BE2C (cell line): Measurements from ENCODE around the gene SPTBN1.

ENCODE experiments used
- DNase-seq: peaks from one replicate; pipeline ENCODE4 v3.0.0-alpha.2; 2020
- H3K27me3 ChIP-seq: fragments of 250-450 bp; sonication (Bioruptor Pico); 2 replicates; pipeline ENCODE4 v1.5.1; 2020; ENCODE audit warnings: mild to moderate bottlenecking
- H3K36me3 ChIP-seq: fragments of 250-450 bp; sonication (Bioruptor Pico); 2 replicates; pipeline ENCODE4 v1.5.1; 2020; ENCODE audit warnings: mild to moderate bottlenecking
- H3K4me1 ChIP-seq: fragments of 250-450 bp; sonication (Bioruptor Pico); 2 replicates; pipeline ENCODE4 v1.5.1; 2020
- H3K4me3 ChIP-seq: 2 replicates; pipeline ENCODE4 v1.5.1; 2011; ENCODE audit warnings: low read depth, low read length
- H3K9me3 ChIP-seq: fragments of 250-450 bp; sonication (Bioruptor Pico); 2 replicates; pipeline ENCODE4 v1.5.1; 2020
- TF ChIP-seq, protein P1 (sequence below): IDR thresholded peaks from 2 replicates; pipeline ENCODE4 v1.5.1; 2012; ENCODE audit warnings: mild to moderate bottlenecking, low read depth, low read length

SPTBN1 gene

DNA sequence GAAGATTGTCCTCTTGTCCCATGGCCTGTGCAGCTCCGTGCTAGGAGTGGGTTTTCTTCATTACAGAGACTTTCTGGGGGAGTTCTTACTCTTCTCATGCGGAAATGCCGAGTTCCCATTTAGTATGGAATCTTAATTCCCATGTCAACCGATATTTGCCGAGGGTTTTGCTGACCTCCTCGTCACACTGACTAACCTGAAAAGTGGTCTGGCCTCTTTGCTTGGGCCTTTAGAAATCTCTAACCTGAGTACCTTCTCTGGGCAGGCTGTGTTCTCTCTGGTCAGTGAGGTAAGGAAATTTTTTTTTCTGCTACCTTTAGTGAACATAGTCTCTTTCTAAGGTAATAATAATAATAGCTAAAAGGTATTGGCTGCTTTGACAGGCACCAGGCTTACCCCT, 256.4 kb downstream of the SPTBN1 start:
- TF ChIP-seq, protein P1, sequence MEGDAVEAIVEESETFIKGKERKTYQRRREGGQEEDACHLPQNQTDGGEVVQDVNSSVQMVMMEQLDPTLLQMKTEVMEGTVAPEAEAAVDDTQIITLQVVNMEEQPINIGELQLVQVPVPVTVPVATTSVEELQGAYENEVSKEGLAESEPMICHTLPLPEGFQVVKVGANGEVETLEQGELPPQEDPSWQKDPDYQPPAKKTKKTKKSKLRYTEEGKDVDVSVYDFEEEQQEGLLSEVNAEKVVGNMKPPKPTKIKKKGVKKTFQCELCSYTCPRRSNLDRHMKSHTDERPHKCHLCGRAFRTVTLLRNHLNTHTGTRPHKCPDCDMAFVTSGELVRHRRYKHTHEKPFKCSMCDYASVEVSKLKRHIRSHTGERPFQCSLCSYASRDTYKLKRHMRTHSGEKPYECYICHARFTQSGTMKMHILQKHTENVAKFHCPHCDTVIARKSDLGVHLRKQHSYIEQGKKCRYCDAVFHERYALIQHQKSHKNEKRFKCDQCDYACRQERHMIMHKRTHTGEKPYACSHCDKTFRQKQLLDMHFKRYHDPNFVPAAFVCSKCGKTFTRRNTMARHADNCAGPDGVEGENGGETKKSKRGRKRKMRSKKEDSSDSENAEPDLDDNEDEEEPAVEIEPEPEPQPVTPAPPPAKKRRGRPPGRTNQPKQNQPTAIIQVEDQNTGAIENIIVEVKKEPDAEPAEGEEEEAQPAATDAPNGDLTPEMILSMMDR = no peak
- Histone ChIP-seq H3K9me3 (no peaks in the 10 kb centered on the region), H3K27me3 (no peaks in the 10 kb centered on the region), H3K36me3 (no peaks in the 10 kb centered on the region), H3K4me1 (peaks cover 2% of the 10 kb centered on the region; the same call in 1 of the 2 replicates), H3K4me3 (no peak overlapping the region)
- no peak for DNase-seq

DNA sequence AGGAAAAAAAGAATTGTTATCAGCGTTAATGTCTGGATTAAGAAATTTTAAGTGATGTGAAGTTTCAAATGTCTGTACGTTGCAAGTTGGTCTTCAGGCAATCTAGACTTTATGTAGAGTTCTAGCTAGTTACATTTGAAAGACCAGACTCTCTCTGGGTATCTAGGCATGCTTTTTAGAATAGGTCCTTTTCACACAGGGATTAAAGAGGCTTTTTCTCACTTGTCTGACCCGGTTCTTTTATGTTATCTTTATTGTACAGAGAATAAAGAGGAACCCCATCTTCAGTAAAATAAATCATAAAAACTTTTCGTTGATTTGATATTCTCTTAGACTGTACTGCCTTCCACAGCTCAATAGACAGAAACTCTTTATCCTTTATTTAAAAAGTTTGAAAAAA, 258.9 kb downstream of the SPTBN1 start:
- H3K4me3 ChIP-seq = no peak overlapping the region
- no peaks in the 10 kb centered on the region for H3K4me1 ChIP-seq
- no peak for DNase-seq
- H3K27me3 ChIP-seq = no peaks in the 10 kb centered on the region
- no peaks in the 10 kb centered on the region for H3K36me3 ChIP-seq
- H3K9me3 ChIP-seq = no peaks in the 10 kb centered on the region
- TF ChIP-seq, protein P1 = no peak

DNA sequence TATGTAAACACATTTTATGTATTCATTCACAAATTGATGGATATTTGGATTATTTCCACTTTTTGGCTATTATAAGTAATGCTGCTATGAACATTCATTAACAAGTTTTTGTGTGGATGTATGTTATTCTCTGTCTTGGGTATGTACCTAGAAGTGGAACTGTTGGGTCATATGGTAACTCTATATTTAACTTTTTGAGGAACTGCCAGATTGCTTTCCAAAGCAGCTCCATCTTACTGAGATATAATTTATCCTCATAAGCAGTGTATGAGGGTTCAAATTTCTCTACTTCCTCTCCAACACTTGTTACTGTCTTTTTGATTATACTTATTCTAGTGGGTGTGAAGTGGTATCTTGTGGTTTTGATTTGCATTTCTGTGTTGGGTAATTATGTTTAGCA, 260.2 kb downstream of the SPTBN1 start:
- Histone ChIP-seq H3K9me3 (no peaks in the 10 kb centered on the region), H3K4me3 (no peak overlapping the region), H3K36me3 (no peaks in the 10 kb centered on the region), H3K4me1 (no peaks in the 10 kb centered on the region), H3K27me3 (no peaks in the 10 kb centered on the region)
- no peak for DNase-seq
- TF ChIP-seq, protein P1 = no peak

DNA sequence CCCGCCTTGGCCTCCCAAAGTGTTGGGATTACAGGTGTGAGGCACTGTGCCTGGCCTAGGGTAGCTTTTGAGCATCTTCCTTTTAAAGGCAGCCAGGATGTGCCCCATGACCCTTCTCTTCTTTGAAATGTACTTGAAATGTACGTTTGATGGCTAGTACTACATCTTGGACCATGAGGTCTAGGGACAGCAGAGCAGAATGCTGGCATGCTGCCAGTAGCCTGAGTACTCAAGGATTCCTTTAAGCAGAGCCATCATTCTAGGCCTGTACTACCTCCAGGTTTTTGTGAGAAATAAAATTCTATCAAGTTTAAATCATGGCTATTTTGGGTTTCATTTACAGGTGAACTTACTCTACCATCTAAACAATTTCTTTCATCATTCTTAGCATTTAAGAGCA, 264.4 kb downstream of the SPTBN1 start:
- H3K4me3 ChIP-seq = no peak overlapping the region
- TF ChIP-seq, protein P1 = no peak
- H3K36me3 ChIP-seq = no peaks in the 10 kb centered on the region
- H3K4me1 ChIP-seq = no peaks in the 10 kb centered on the region
- no peak for DNase-seq
- H3K27me3 ChIP-seq = no peaks in the 10 kb centered on the region
- H3K9me3 ChIP-seq = no peaks in the 10 kb centered on the region
